H9 (cell line): Measurements from ENCODE around the gene ABCD4. TPM values are rescaled to one million over a fixed set of nuclear protein-coding genes. Genes with fewer than 3 reads are reported as not detected.
"Not testable (repeated sequence)": the region's sequence is repeated elsewhere in the genome, so short reads cannot be mapped to it uniquely, and the experiment has no call there.

Source experiments
- DNase-seq: peaks from one replicate; pipeline ENCODE4 v3.0.0-alpha.2; 2017
- H2AFZ ChIP-seq: one replicate; pipeline ENCODE4 v1.6.1; 2013; ENCODE audit warnings: mild to moderate bottlenecking, low read length, control low read depth, moderate library complexity
- H2AK5ac ChIP-seq: 2 replicates; pipeline ENCODE4 v1.6.1; 2013; ENCODE audit warnings: low read length, control low read depth, mixed read lengths; ENCODE audit not compliant: insufficient read length
- H2BK120ac ChIP-seq: one replicate; pipeline ENCODE4 v1.6.1; 2013; ENCODE audit warnings: low read depth, mild to moderate bottlenecking, low read length, control low read depth, inconsistent platforms; ENCODE audit not compliant: poor library complexity, severe bottlenecking
- H2BK12ac ChIP-seq: 2 replicates; pipeline ENCODE4 v1.6.1; 2013; ENCODE audit warnings: low read length, control low read depth, mixed read lengths, low read depth; ENCODE audit not compliant: insufficient read length
- H2BK15ac ChIP-seq: 2 replicates; pipeline ENCODE4 v1.6.1; 2013; ENCODE audit warnings: low read depth, low read length, control low read depth
- H2BK20ac ChIP-seq: one replicate; pipeline ENCODE4 v1.6.1; 2013; ENCODE audit warnings: low read depth, mild to moderate bottlenecking, low read length, control low read depth, inconsistent platforms; ENCODE audit not compliant: poor library complexity, severe bottlenecking
- H2BK5ac ChIP-seq: 2 replicates; pipeline ENCODE4 v1.6.1; 2013; ENCODE audit warnings: low read length, control low read depth, mixed read lengths; ENCODE audit not compliant: insufficient read length
- H3K14ac ChIP-seq: 2 replicates; pipeline ENCODE4 v1.6.1; 2013; ENCODE audit warnings: low read length, control low read depth; ENCODE audit not compliant: insufficient read depth
- H3K18ac ChIP-seq: 2 replicates; pipeline ENCODE4 v1.6.1; 2013; ENCODE audit warnings: low read depth, mild to moderate bottlenecking, mixed read lengths, low read length, control low read depth; ENCODE audit not compliant: insufficient read length
- H3K23ac ChIP-seq: 2 replicates; pipeline ENCODE4 v1.6.1; 2013; ENCODE audit warnings: low read length, control low read depth, mixed read lengths, low read depth; ENCODE audit not compliant: insufficient read length
- H3K23me2 ChIP-seq: 2 replicates; pipeline ENCODE4 v1.6.1; 2013; ENCODE audit warnings: low read depth, mild to moderate bottlenecking, mixed read lengths, low read length, control low read depth; ENCODE audit not compliant: insufficient read length, poor library complexity, severe bottlenecking
- H3K27ac ChIP-seq: 2 replicates; pipeline ENCODE4 v1.5.1; 2013; ENCODE audit warnings: low read length, control low read depth, mixed read lengths, low read depth; ENCODE audit not compliant: insufficient read length
- H3K27me3 ChIP-seq: 2 replicates; pipeline ENCODE4 v1.6.1; 2013; ENCODE audit warnings: low read length, control low read depth, inconsistent platforms; ENCODE audit not compliant: insufficient read depth
- H3K4ac ChIP-seq: 2 replicates; pipeline ENCODE4 v1.6.1; 2013; ENCODE audit warnings: low read depth, mild to moderate bottlenecking, control low read depth, inconsistent platforms, low read length, moderate library complexity
- H3K4me1 ChIP-seq: 2 replicates; pipeline ENCODE4 v1.6.1; 2013; ENCODE audit warnings: low read length, control low read depth, inconsistent platforms; ENCODE audit not compliant: insufficient read depth
- H3K4me2 ChIP-seq: 2 replicates; pipeline ENCODE4 v1.6.1; 2013; ENCODE audit warnings: low read length, control low read depth, mixed read lengths; ENCODE audit not compliant: insufficient read length, insufficient read depth
- H3K56ac ChIP-seq: 2 replicates; pipeline ENCODE4 v1.6.1; 2013; ENCODE audit warnings: low read depth, mild to moderate bottlenecking, mixed read lengths, low read length, control low read depth; ENCODE audit not compliant: insufficient read length
- H3K79me1 ChIP-seq: 2 replicates; pipeline ENCODE4 v1.6.1; 2013; ENCODE audit warnings: low read depth, mild to moderate bottlenecking, moderate library complexity, low read length, control low read depth, inconsistent platforms; ENCODE audit not compliant: insufficient read depth, poor library complexity, severe bottlenecking
- H3K79me2 ChIP-seq: 2 replicates; pipeline ENCODE4 v1.6.1; 2013; ENCODE audit warnings: low read length, control low read depth, inconsistent platforms; ENCODE audit not compliant: insufficient read depth
- H3K9ac ChIP-seq: 2 replicates; pipeline ENCODE4 v1.6.1; 2013; ENCODE audit warnings: low read length, control low read depth, mixed read lengths; ENCODE audit not compliant: insufficient read length; ENCODE audit errors: extremely low read depth
- H3K9me3 ChIP-seq: one replicate; pipeline ENCODE4 v1.6.1; 2013; ENCODE audit warnings: low read depth, low read length, inconsistent platforms; ENCODE audit not compliant: control insufficient read depth
- H3T11ph ChIP-seq: one replicate; pipeline ENCODE4 v1.6.1; 2013; ENCODE audit warnings: mild to moderate bottlenecking, low read length, control low read depth, inconsistent platforms
- H4K20me1 ChIP-seq: one replicate; pipeline ENCODE4 v1.6.1; 2013; ENCODE audit not compliant: control insufficient read depth, insufficient read length, insufficient read depth
- H4K5ac ChIP-seq: 2 replicates; pipeline ENCODE4 v1.6.1; 2013; ENCODE audit warnings: low read depth, mild to moderate bottlenecking, mixed read lengths, low read length, control low read depth; ENCODE audit not compliant: insufficient read length
- H4K8ac ChIP-seq: replicated peaks from 2 replicates; pipeline ENCODE4 v1.6.1; 2013; ENCODE audit warnings: low read length, control low read depth, mixed read lengths, low read depth; ENCODE audit not compliant: insufficient read length
- H4K91ac ChIP-seq: 2 replicates; pipeline ENCODE4 v1.6.1; 2013; ENCODE audit warnings: low read depth, mild to moderate bottlenecking, moderate library complexity, mixed read lengths, low read length, control low read depth; ENCODE audit not compliant: insufficient read length
- H3K27ac Mint-ChIP-seq, 3 experiments: 2 replicates in 2 of 3; 3 replicates in 1 of 3; pipeline ENCODE4 v1.8.0; 2020 to 2021; ENCODE audit warnings: mixed read lengths in 3 of 3, mild to moderate bottlenecking in 1 of 3, moderate library complexity in 1 of 3
- H3K27me3 Mint-ChIP-seq: 2 replicates; pipeline ENCODE4 v1.8.0; 2021; ENCODE audit warnings: low read depth, mild to moderate bottlenecking, moderate library complexity, mixed read lengths
- H3K36me3 Mint-ChIP-seq, 3 experiments: 2 replicates in 2 of 3; 3 replicates in 1 of 3; pipeline ENCODE4 v1.8.0; 2020 to 2021; ENCODE audit warnings: low read depth in 3 of 3, mixed read lengths in 3 of 3; ENCODE audit not compliant: insufficient read depth in 1 of 3
- H3K4me1 Mint-ChIP-seq, 2 experiments: 2 replicates each; pipeline ENCODE4 v1.8.0; 2020; ENCODE audit warnings: mixed read lengths in 2 of 2
- H3K4me3 Mint-ChIP-seq, 2 experiments: 2 replicates in 1 of 2; 3 replicates in 1 of 2; pipeline ENCODE4 v1.8.0; 2020 to 2021; ENCODE audit warnings: mild to moderate bottlenecking in 2 of 2, mixed read lengths in 2 of 2, moderate library complexity in 1 of 2
- H3K9me3 Mint-ChIP-seq, 2 experiments: 2 replicates in 1 of 2; 3 replicates in 1 of 2; pipeline ENCODE4 v1.8.0; 2020; ENCODE audit warnings: mild to moderate bottlenecking in 2 of 2, mixed read lengths in 2 of 2, moderate library complexity in 1 of 2
- CTCF ChIP-seq: fragments of 200-600 bp; sonication (generic); conservative IDR thresholded peaks from 3 replicates; pipeline ENCODE4 v1.8.0; 2021; ENCODE audit warnings: antibody characterized with exemption, mild to moderate bottlenecking
- WGBS: extraction: QIAGEN DNeasy Blood & Tissue Kit; methylation state at CpG from one replicate; pipeline ENCODE4 v1.1.7; 2013; ENCODE audit warnings: missing lambda C conversion rate, low lambda C conversion rate, mixed read lengths; ENCODE audit not compliant: insufficient read length; ENCODE audit errors: extremely low coverage; 5-methylcytosine and 5-hydroxymethylcytosine counted together
- total RNA-seq: library from RNA; stranded (reverse); gene quantifications from 2 replicates; pipeline ENCODE4 v1.2.1, GENCODE V29; 2021

ABCD4 gene
- total RNA-seq, 1 experiment from 2014 or later, result 80.9 TPM

GRCh38 chr14:74333909-74334308 is 31.2 kb upstream of the ABCD4 start:
- Histone ChIP-seq H4K5ac (no peak overlapping the region), H2AFZ (no peak overlapping the region), H3K9me3 (no peaks in the 10 kb centered on the region), H4K8ac (no peak overlapping the region), H3K79me2 (no peaks in the 10 kb centered on the region), H3K4me2 (no peak overlapping the region), H3T11ph (no peak overlapping the region), H2BK5ac (no peak overlapping the region), H3K4me1 (no peaks in the 10 kb centered on the region), H3K14ac (no peak overlapping the region), H3K27me3 (no peaks in the 10 kb centered on the region), H4K20me1 (no peaks in the 10 kb centered on the region), H3K23me2 (no peaks in the 10 kb centered on the region), H3K56ac (no peak overlapping the region), H3K27ac (no peak overlapping the region), H3K23ac (no peak overlapping the region), H2BK20ac (no peak overlapping the region), H2BK120ac (no peak overlapping the region), H3K4ac (no peak overlapping the region), H2BK15ac (no peak overlapping the region), H3K9ac (no peak overlapping the region), H4K91ac (no peak overlapping the region), H3K79me1 (no peaks in the 10 kb centered on the region), H3K18ac (no peak overlapping the region), H2BK12ac (no peak overlapping the region), H2AK5ac (peak overlapping the region; percentile 50)
- Mint-ChIP-seq H3K9me3 (no peaks in the 10 kb centered on the region), H3K4me1 (peaks cover 15 to 23% of the 10 kb centered on the region in 2 experiments), H3K27me3 (peaks cover 1% of the 10 kb centered on the region; the same call in 1 of the 2 replicates), H3K36me3 (no peaks in the 10 kb centered on the region), H3K4me3 (no peak overlapping the region), H3K27ac (no peak overlapping the region)
- no peak for TF ChIP-seq CTCF
- no peak for DNase-seq
- WGBS, result no CpG with 5 or more reads among the region's 4 CpGs

- not testable (repeated sequence) for H3K23ac ChIP-seq, H4K8ac ChIP-seq, H2BK15ac ChIP-seq, H2BK5ac ChIP-seq, H3T11ph ChIP-seq, H3K4me3 Mint-ChIP-seq, H3K18ac ChIP-seq, H4K5ac ChIP-seq, H2BK12ac ChIP-seq, H2BK120ac ChIP-seq, H3K9me3 Mint-ChIP-seq, H2AFZ ChIP-seq, H3K56ac ChIP-seq, H3K27ac ChIP-seq, H3K36me3 Mint-ChIP-seq, H3K79me1 ChIP-seq, H2BK20ac ChIP-seq, H3K9ac ChIP-seq, H3K14ac ChIP-seq, H3K4ac ChIP-seq, H3K27me3 Mint-ChIP-seq, H4K91ac ChIP-seq, H2AK5ac ChIP-seq, H3K79me2 ChIP-seq, DNase-seq, H3K9me3 ChIP-seq, H3K4me2 ChIP-seq, H3K23me2 ChIP-seq, H4K20me1 ChIP-seq, H3K27me3 ChIP-seq
- no CpG with 5 or more reads among the region's 9 CpGs for WGBS
- peaks cover 18% of the 10 kb centered on the region for H3K4me1 ChIP-seq
- peaks cover 37 to 41% of the 10 kb centered on the region in 2 experiments for H3K4me1 Mint-ChIP-seq
- peak overlapping the region; percentile 65 to 98 (median 70); a peak in 5 of 7 replicates for H3K27ac Mint-ChIP-seq
These were observed 27.3 kb upstream of the ABCD4 start for GRCh38 chr14:74329950-74330552.
